SK-MEL-5 (cell line): ENCODE data around the gene CYB5B. TPM values are rescaled to one million over a fixed set of nuclear protein-coding genes. Genes with fewer than 3 reads are reported as not detected.

Source experiments
- DNase-seq: peaks from one replicate; pipeline ENCODE4 v3.0.0-alpha.2; 2016; ENCODE audit warnings: low read depth, low spot score
- in situ Hi-C: cut with HindIII; loops from 2 replicates; pipeline ENCODE4 v1.10.0; 2016; ENCODE audit warnings: low sequenced_read_pairs, high pct_unique_total_duplicates, low pct_unique_long_range_greater_than_20kb
- total RNA-seq: library from RNA; depleted of rRNA; stranded (reverse); fragments of >200 nt; shearing (Covaris generic); gene quantifications from 2 replicates; pipeline ENCODE4 v1.2.3, GENCODE V29; 2014; rRNA removed

CYB5B gene
- total RNA-seq, 1 experiment from 2014 or later: 102 TPM

DNA sequence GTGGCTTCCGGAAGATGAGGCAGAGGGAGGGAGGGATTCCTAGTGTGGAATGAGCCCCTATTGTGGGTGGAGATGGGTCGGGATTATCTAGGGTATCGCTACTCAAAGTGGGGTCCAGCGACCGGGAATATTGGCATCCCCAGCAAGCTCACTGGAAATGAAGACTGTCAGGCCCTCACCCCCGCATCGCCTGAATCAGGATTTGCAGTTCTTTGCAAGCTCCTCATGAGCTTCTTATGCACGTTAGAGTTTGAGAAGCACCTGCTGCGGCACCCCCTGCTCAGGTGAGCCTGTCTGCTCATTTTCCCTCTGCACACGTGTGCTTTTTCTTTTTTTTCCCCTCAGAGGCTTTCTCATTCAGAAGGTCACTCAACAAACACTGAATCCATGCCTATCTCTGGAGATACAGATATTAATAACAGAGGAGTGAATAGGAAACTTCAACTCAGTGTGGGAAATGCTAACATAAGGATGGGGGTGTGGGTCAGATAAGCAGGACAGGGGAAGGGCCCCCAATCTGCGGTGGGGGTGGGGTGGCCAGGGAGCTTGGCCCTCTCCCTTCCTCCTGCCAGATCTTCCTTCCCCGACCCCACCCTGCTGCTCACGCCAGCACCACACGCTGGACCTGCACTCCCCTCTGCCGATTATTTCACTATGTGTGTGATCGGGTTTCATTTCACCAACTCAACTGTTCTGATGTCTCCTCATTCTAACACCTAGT is 73.6 kb downstream of the CYB5B start:
- in situ Hi-C loops: no loop called here

GRCh38 chr16:69498926-69499325 is 74.5 kb downstream of the CYB5B start:
- in situ Hi-C loops: no loop called here
- DNase-seq: no peak

More for the DNA sequence above, 73.6 kb downstream of the CYB5B start:
- DNase-seq: no peak

- in situ Hi-C loops: no loop called here
Measured at GRCh38 chr16:69499541-69500230, 75.3 kb downstream of the CYB5B start.

DNA sequence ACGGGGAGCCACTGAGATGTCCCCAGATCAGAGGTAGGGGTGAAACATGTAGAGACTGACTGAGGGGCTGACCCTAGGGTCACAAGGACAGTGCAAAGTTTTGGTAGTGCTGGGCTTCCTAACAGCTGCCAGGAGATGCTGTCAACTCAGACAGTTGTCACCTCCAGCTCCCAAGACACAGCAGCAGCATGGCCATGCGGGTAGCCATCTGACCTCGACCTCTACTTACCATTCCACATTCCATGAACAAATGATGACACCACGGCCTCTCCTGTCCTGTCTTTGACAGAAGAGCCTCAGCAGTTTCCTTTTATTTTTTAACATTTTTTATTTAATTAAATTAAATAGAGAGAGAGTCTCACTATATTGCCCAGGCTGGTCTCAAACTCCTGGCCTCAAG is 76.1 kb downstream of the CYB5B start:
- in situ Hi-C loops: no loop called here
- no peak for DNase-seq

More at GRCh38 chr16:69499541-69500230, 75.3 kb downstream of the CYB5B start:
- DNase-seq: no peak

DNA sequence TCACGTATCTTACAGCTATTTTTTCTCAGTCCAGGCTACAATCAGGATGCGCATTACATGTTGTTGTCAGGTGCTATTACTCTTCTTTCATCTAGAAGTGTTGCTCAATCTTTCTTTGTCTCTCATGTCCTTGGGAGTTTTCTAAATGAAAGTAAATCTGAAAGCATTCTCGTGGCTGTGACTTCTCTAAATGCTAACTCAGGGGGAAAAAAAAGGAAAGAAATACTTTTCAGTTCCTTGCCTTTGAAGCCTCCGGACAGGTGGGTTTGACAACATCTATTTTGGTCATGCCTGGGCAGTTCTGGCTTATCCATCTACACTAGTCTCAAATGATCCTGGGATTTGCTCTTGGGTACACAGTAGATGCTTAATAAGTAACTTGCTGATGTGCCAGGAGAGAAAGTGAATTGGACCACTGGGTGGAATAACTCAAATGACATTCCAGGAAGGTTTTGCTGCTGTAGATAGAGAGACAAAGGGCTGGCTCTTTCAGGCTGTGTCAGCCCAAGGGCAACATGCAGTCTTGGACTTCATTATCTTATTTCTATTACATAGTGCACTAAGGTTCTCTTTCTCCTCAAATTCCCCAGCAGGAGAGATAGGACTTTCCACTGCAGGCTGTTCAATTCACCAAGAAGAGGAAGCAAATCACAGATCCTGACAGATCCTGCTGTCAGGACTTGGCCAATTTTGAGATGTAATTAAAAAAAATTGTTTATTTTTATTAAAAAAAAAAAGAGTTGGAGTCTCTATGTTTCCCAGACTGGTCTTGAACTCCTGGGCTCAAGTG is 77.7 kb downstream of the CYB5B start:
- in situ Hi-C loops: no loop called here
- DNase-seq: peak; percentile 15

- in situ Hi-C loops: no loop called here
- DNase-seq: no peak
Measured at GRCh38 chr16:69503244-69503643, 78.8 kb downstream of the CYB5B start.

DNA sequence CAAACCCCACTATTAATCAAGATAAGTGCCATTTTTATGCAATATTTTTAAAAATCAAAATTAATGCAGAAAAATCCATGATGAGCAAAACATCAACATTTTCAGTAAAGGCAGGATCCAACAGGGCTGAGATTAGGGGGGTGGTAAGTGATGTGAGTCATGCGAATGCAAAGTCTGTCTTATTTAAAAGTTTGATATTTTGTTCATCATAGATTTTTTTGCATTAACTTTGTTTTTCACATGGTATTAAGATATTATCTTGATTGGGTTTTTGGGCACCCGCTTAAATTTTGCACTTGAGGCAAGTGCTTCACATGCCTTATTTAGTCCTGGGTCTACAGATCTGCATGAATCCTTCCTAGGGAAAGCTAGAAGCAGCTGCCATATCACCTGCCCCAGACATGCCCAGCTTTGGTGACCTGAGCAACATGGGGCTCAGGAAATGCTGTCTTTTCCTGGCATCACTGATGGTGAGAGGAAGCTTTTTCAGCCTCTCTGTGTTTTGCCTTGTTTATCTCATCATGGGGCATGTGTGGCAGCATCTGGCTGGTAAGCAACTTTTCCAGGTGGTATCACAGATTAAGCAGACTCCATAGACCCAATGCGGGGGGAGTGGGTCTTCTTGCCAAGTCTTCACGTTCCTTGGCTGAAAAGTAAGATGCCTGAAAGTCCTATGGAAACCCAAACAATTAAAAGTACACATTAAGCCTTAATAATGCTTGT is 83.8 kb downstream of the CYB5B start:
- in situ Hi-C loops: no loop called here
- no peak for DNase-seq

DNA sequence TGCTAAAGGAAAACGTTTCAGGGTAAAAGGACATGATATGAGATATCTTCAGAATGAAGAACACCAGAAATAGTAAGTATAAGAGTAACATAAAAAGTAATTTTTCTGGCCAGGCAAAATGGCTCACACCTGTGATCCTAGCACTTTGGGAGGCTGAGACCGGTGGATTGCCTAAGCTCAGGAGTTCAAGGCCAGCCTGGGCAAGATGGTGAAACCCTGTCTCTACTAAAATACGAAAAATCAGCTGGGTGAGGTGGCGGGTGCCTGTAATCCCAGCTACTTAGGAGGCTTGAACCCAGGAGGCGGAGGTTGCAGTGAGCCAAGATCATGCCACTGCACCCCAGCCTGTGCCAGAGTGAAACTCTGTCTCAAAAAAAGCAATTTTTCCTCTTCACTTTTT is 84.7 kb downstream of the CYB5B start:
- DNase-seq: no peak
- in situ Hi-C loops: no loop called here

DNA sequence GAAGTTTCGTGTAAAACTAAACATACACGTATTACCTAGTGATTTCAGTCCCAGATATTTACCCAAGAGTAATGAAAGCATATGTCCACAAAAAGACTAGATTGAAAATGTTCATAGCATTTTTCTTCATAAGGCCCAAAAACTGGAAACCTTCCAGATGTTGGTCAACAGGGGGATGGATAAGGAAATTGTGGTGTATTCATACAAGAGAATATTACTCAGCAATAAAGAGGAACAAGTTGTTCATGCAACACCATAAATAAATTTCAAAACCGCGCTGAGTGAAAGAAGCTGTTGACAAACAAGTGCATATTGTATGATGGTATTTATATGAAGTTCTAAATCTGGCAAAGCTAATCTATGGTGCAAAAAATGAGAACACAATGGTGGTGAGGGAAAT is 87.2 kb downstream of the CYB5B start:
- DNase-seq: no peak
- in situ Hi-C loops: no loop called here

DNA sequence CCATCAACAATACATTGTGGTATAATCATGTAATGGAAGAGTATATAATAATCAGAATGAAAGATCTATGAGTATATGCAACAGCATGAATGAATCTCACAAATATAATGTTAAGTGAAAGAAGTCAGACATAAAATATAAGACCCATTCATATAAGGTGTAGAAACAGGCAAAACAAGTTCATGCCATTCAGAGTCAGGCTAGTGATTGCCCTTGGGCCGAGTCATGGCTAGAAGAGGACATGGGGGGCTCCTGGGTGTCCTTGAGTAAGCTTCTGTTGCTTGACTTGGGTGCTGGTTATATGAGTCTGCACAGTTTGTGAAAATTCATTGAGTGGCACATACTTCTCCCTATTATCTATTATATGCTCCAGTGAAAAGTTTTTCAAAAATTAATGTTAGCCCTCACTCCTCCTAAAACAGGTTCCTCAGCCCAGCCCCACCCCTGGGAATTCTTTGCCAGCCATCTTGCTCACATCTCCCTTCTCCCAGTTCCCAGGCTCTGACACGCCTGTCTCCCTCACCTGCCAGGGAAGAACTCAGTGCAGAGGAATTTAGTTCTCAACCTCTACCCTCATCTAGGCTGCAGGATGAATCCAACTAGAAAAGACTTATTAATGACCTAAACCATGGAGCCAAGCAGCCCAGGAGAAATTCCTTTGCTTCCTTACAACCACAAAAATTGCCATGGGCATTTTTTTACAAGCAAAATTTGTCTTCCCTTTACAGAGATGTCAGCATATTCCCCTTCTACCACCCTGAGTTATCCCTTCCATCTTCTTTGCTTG is 89.0 kb downstream of the CYB5B start:
- no peak for DNase-seq
- in situ Hi-C loops: no loop called here

DNA sequence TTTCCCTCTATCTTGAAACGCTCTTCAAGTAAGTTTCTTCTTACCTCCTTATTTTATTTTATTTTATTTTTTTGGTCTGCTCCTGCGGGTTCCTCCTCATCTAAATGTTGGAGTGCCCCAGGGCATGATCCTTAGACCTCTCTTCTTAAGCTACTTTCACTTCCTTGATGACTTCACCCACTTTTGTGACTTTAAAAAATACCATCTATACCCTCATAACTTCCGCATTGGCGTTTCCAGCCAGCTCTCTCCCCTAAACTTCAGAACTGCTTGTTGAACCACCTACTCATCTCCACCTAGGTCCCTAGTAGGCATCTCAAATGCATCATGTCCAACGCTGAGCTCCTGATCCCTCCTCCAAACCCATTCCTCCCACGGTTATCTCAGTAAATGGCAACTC is 89.9 kb downstream of the CYB5B start:
- no peak for DNase-seq
- in situ Hi-C loops: no loop called here

Other genes with a start within 250 kb of the CYB5B start
- gene SNTB2, start 237.5 kb upstream of the CYB5B start, total RNA-seq: 9.1 and 9.7 TPM in 2 replicates
- 19.5 and 22.4 TPM in 2 replicates for gene VPS4A, start 113.3 kb upstream of the CYB5B start, total RNA-seq
- 31.9 and 39.2 TPM in 2 replicates for gene PDF, start 94.0 kb upstream of the CYB5B start, total RNA-seq
- gene COG8, start 85.1 kb upstream of the CYB5B start, total RNA-seq: 38.5 and 45.0 TPM in 2 replicates
- gene NIP7, start 84.8 kb upstream of the CYB5B start, total RNA-seq: 22.8 and 34.1 TPM in 2 replicates
- gene TMED6, start 72.8 kb upstream of the CYB5B start, total RNA-seq: not detected in 2 replicates
- 6.8 and 12.4 TPM in 2 replicates for gene TERF2, start 38.6 kb upstream of the CYB5B start, total RNA-seq
- 6.7 and 11.3 TPM in 2 replicates for gene NFAT5, start 141.3 kb downstream of the CYB5B start, total RNA-seq